Activated CD4-positive, alpha-beta T cell treated with anti-CD3 and anti-CD28 coated beads, Interleukin-2, amount 50 U/mL, for 4 hours (primary cell): ENCODE results near the gene DDIAS.
A peak's percentile ranks its signal among the peaks of the same experiment; 100 is the strongest.
"Not testable (repeated sequence)": the region's sequence is repeated elsewhere in the genome, so short reads cannot be mapped to it uniquely, and the experiment has no call there.

Experiments
- DNase-seq, 2 experiments: peaks; one replicate each; pipeline ENCODE4 v3.0.0-alpha.2; 2020

The DDIAS gene

GRCh38 chr11:82929121-82929520 is 27.6 kb downstream of the DDIAS start:
- DNase-seq: no peak

GRCh38 chr11:82930229-82930628 is 28.7 kb downstream of the DDIAS start:
- no peak for DNase-seq

GRCh38 chr11:82930734-82931133 is 29.2 kb downstream of the DDIAS start:
- no peak for DNase-seq

GRCh38 chr11:82932564-82932963 is 31.0 kb downstream of the DDIAS start:
- DNase-seq: no peak

- no peak for DNase-seq
Measured at GRCh38 chr11:82936261-82936660, 34.7 kb downstream of the DDIAS start.

- no peak for DNase-seq
Measured at GRCh38 chr11:82937554-82937953, 36.0 kb downstream of the DDIAS start.

GRCh38 chr11:82939456-82939855 is 37.9 kb downstream of the DDIAS start:
- DNase-seq: no peak

GRCh38 chr11:82942376-82942775 is 40.8 kb downstream of the DDIAS start:
- DNase-seq: no peak

GRCh38 chr11:82943430-82943829 is 41.9 kb downstream of the DDIAS start:
- DNase-seq: not testable (repeated sequence)

- DNase-seq: no peak
Measured at GRCh38 chr11:82944198-82944597, 42.7 kb downstream of the DDIAS start.

- not testable (repeated sequence) for DNase-seq
Measured at GRCh38 chr11:82945041-82945440, 43.5 kb downstream of the DDIAS start.

- DNase-seq: no peak
Measured at GRCh38 chr11:82945682-82946081, 44.1 kb downstream of the DDIAS start.

- DNase-seq: no peak
Measured at GRCh38 chr11:82949352-82949751, 47.8 kb downstream of the DDIAS start.

GRCh38 chr11:82950502-82950901 is 49.0 kb downstream of the DDIAS start:
- DNase-seq: not testable (repeated sequence)

GRCh38 chr11:82955736-82956453 is 54.4 kb downstream of the DDIAS start:
- peak; percentile 29 to 30 for DNase-seq

GRCh38 chr11:82959987-82960778 is 58.6 kb downstream of the DDIAS start:
- DNase-seq: peak in 1 of 2 experiments; percentile 9

GRCh38 chr11:82960779-82961143 is 59.2 kb downstream of the DDIAS start:
- no peak for DNase-seq

- not testable (repeated sequence) for DNase-seq
Measured at GRCh38 chr11:82962021-82962420, 60.5 kb downstream of the DDIAS start.

- no peak for DNase-seq
Measured at GRCh38 chr11:82967381-82967780, 65.8 kb downstream of the DDIAS start.

GRCh38 chr11:82969811-82970210 is 68.3 kb downstream of the DDIAS start:
- no peak for DNase-seq

GRCh38 chr11:82970507-82971083 is 69.1 kb downstream of the DDIAS start:
- not testable (repeated sequence) for DNase-seq

GRCh38 chr11:82971519-82971946 is 70.0 kb downstream of the DDIAS start:
- not testable (repeated sequence) for DNase-seq

GRCh38 chr11:82972103-82972502 is 70.6 kb downstream of the DDIAS start:
- no peak for DNase-seq

GRCh38 chr11:82974135-82974534 is 72.6 kb downstream of the DDIAS start:
- DNase-seq: no peak
